KMS-11 (cell line): ENCODE measurements around the gene CDC42BPA.
A peak's percentile ranks its signal among the peaks of the same experiment; 100 is the strongest.
"Not testable (repeated sequence)": the region's sequence is repeated elsewhere in the genome, so short reads cannot be mapped to it uniquely, and the experiment has no call there.

Experiments
- H2AFZ ChIP-seq: fragments of 200-600 bp; sonication (generic); 2 replicates; pipeline ENCODE4 v1.6.1; 2016; ENCODE audit warnings: antibody characterized with exemption, mixed run types, low read depth
- H3K27ac ChIP-seq: fragments of 200-600 bp; sonication (generic); 2 replicates; pipeline ENCODE4 v1.6.1; 2016; ENCODE audit warnings: mild to moderate bottlenecking, mixed run types
- H3K27me3 ChIP-seq: fragments of 200-600 bp; sonication (generic); 2 replicates; pipeline ENCODE4 v1.6.1; 2017; ENCODE audit warnings: mild to moderate bottlenecking, low read depth, mixed run types, moderate library complexity; ENCODE audit not compliant: insufficient read depth
- H3K36me3 ChIP-seq: fragments of 200-600 bp; sonication (generic); 2 replicates; pipeline ENCODE4 v1.6.1; 2017; ENCODE audit warnings: mild to moderate bottlenecking, mixed run types; ENCODE audit not compliant: insufficient read depth
- H3K4me1 ChIP-seq: fragments of 200-600 bp; sonication (generic); 2 replicates; pipeline ENCODE4 v1.6.1; 2016; ENCODE audit warnings: mild to moderate bottlenecking, low read depth, mixed run types; ENCODE audit not compliant: poor library complexity, severe bottlenecking
- H3K4me2 ChIP-seq: fragments of 200-600 bp; sonication (generic); 2 replicates; pipeline ENCODE4 v1.7.0; 2016; ENCODE audit warnings: mild to moderate bottlenecking, mixed run types
- H3K4me3 ChIP-seq: fragments of 200-600 bp; sonication (generic); IDR thresholded peaks from 2 replicates; pipeline ENCODE4 v1.6.1; 2017; ENCODE audit warnings: low read depth, low read length, mixed read lengths; ENCODE audit not compliant: insufficient read depth
- H3K79me2 ChIP-seq: fragments of 200-600 bp; sonication (generic); 2 replicates; pipeline ENCODE4 v1.6.1; 2016; ENCODE audit warnings: low read depth, mixed run types; ENCODE audit not compliant: insufficient read depth
- H3K9ac ChIP-seq: fragments of 200-600 bp; sonication (generic); 2 replicates; pipeline ENCODE4 v1.6.1; 2016; ENCODE audit warnings: mild to moderate bottlenecking, mixed run types
- H4K20me1 ChIP-seq: fragments of 200-600 bp; sonication (generic); 2 replicates; pipeline ENCODE4 v1.6.1; 2016; ENCODE audit warnings: mild to moderate bottlenecking, mixed run types; ENCODE audit not compliant: insufficient read depth
- CTCF ChIP-seq: fragments of 200-600 bp; sonication (generic); conservative IDR thresholded peaks from 2 replicates; pipeline ENCODE4 v1.6.1; 2017; ENCODE audit warnings: low read depth, mild to moderate bottlenecking, antibody characterized with exemption, low read length, moderate library complexity, mixed read lengths

CDC42BPA gene

GRCh38 chr1:227242811-227243682 is 75.2 kb downstream of the CDC42BPA start:
- Histone ChIP-seq H4K20me1 (no peaks in the 10 kb centered on the region), H2AFZ (no peak overlapping the region), H3K36me3 (no peaks in the 10 kb centered on the region), H3K27me3 (no peaks in the 10 kb centered on the region), H3K4me3 (no peak overlapping the region), H3K9ac (no peak overlapping the region), H3K4me2 (no peak overlapping the region), H3K27ac (no peak overlapping the region), H3K79me2 (0 out of 2 replicates have a peak, but pooled peaks cover 4% of the 10 kb centered on the region), H3K4me1 (peaks cover 12% of the 10 kb centered on the region)
- TF ChIP-seq CTCF, result no peak

GRCh38 chr1:227240983-227241382 is 77.3 kb downstream of the CDC42BPA start:
- no peaks in the 10 kb centered on the region for H3K27me3 ChIP-seq
- H3K27ac ChIP-seq, result no peak overlapping the region
- H3K36me3 ChIP-seq, result no peaks in the 10 kb centered on the region
- no peaks in the 10 kb centered on the region for H4K20me1 ChIP-seq
- no peak overlapping the region for H2AFZ ChIP-seq
- TF ChIP-seq CTCF, result no peak
- H3K79me2 ChIP-seq, result 0 out of 2 replicates have a peak, but pooled peaks cover 4% of the 10 kb centered on the region
- H3K4me2 ChIP-seq, result no peak overlapping the region
- H3K9ac ChIP-seq, result no peak overlapping the region
- peaks cover 12% of the 10 kb centered on the region for H3K4me1 ChIP-seq
- no peak overlapping the region for H3K4me3 ChIP-seq

GRCh38 chr1:227234998-227235405 is 83.3 kb downstream of the CDC42BPA start:
- TF ChIP-seq CTCF, result peak; percentile 70
- Histone ChIP-seq H3K4me3 (no peak overlapping the region), H2AFZ (no peak overlapping the region), H3K79me2 (peaks cover 4% of the 10 kb centered on the region; the same call in 1 of the 2 replicates), H3K27me3 (no peaks in the 10 kb centered on the region), H3K4me1 (no peaks in the 10 kb centered on the region), H3K27ac (no peak overlapping the region), H3K4me2 (no peak overlapping the region), H3K9ac (no peak overlapping the region), H4K20me1 (no peaks in the 10 kb centered on the region), H3K36me3 (no peaks in the 10 kb centered on the region)

GRCh38 chr1:227231128-227231527 is 87.2 kb downstream of the CDC42BPA start:
- not testable (repeated sequence) for H2AFZ ChIP-seq, H3K9ac ChIP-seq, H3K27me3 ChIP-seq, H3K4me3 ChIP-seq, H3K27ac ChIP-seq, H3K4me1 ChIP-seq, H3K36me3 ChIP-seq, H3K79me2 ChIP-seq, H4K20me1 ChIP-seq, H3K4me2 ChIP-seq

- Histone ChIP-seq H3K36me3 (no peaks in the 10 kb centered on the region), H3K27me3 (no peaks in the 10 kb centered on the region), H3K4me3 (no peak overlapping the region), H3K4me2 (no peak overlapping the region), H3K79me2 (no peaks in the 10 kb centered on the region), H3K27ac (no peak overlapping the region), H3K4me1 (no peaks in the 10 kb centered on the region), H4K20me1 (no peaks in the 10 kb centered on the region), H2AFZ (no peak overlapping the region), H3K9ac (no peak overlapping the region)
- no peak for TF ChIP-seq CTCF
Observed at GRCh38 chr1:227228201-227228600, 90.1 kb downstream of the CDC42BPA start.
